H9 (cell line): ENCODE measurements around the gene TEAD1. TPM values are rescaled to one million over a fixed set of nuclear protein-coding genes. Genes with fewer than 3 reads are reported as not detected.
A peak's percentile ranks its signal among the peaks of the same experiment; 100 is the strongest.

Experiments used
- DNase-seq: peaks from one replicate; pipeline ENCODE4 v3.0.0-alpha.2; 2017
- H2AFZ ChIP-seq: one replicate; pipeline ENCODE4 v1.6.1; 2013; ENCODE audit warnings: mild to moderate bottlenecking, low read length, control low read depth, moderate library complexity
- H2AK5ac ChIP-seq: 2 replicates; pipeline ENCODE4 v1.6.1; 2013; ENCODE audit warnings: low read length, control low read depth, mixed read lengths; ENCODE audit not compliant: insufficient read length
- H2BK120ac ChIP-seq: one replicate; pipeline ENCODE4 v1.6.1; 2013; ENCODE audit warnings: low read depth, mild to moderate bottlenecking, low read length, control low read depth, inconsistent platforms; ENCODE audit not compliant: poor library complexity, severe bottlenecking
- H2BK12ac ChIP-seq: 2 replicates; pipeline ENCODE4 v1.6.1; 2013; ENCODE audit warnings: low read length, control low read depth, mixed read lengths, low read depth; ENCODE audit not compliant: insufficient read length
- H2BK15ac ChIP-seq: 2 replicates; pipeline ENCODE4 v1.6.1; 2013; ENCODE audit warnings: low read depth, low read length, control low read depth
- H2BK20ac ChIP-seq: one replicate; pipeline ENCODE4 v1.6.1; 2013; ENCODE audit warnings: low read depth, mild to moderate bottlenecking, low read length, control low read depth, inconsistent platforms; ENCODE audit not compliant: poor library complexity, severe bottlenecking
- H2BK5ac ChIP-seq: 2 replicates; pipeline ENCODE4 v1.6.1; 2013; ENCODE audit warnings: low read length, control low read depth, mixed read lengths; ENCODE audit not compliant: insufficient read length
- H3K14ac ChIP-seq: 2 replicates; pipeline ENCODE4 v1.6.1; 2013; ENCODE audit warnings: low read length, control low read depth; ENCODE audit not compliant: insufficient read depth
- H3K18ac ChIP-seq: 2 replicates; pipeline ENCODE4 v1.6.1; 2013; ENCODE audit warnings: low read depth, mild to moderate bottlenecking, mixed read lengths, low read length, control low read depth; ENCODE audit not compliant: insufficient read length
- H3K23ac ChIP-seq: 2 replicates; pipeline ENCODE4 v1.6.1; 2013; ENCODE audit warnings: low read length, control low read depth, mixed read lengths, low read depth; ENCODE audit not compliant: insufficient read length
- H3K23me2 ChIP-seq: 2 replicates; pipeline ENCODE4 v1.6.1; 2013; ENCODE audit warnings: low read depth, mild to moderate bottlenecking, mixed read lengths, low read length, control low read depth; ENCODE audit not compliant: insufficient read length, poor library complexity, severe bottlenecking
- H3K27ac ChIP-seq: 2 replicates; pipeline ENCODE4 v1.5.1; 2013; ENCODE audit warnings: low read length, control low read depth, mixed read lengths, low read depth; ENCODE audit not compliant: insufficient read length
- H3K27me3 ChIP-seq: 2 replicates; pipeline ENCODE4 v1.6.1; 2013; ENCODE audit warnings: low read length, control low read depth, inconsistent platforms; ENCODE audit not compliant: insufficient read depth
- H3K4ac ChIP-seq: 2 replicates; pipeline ENCODE4 v1.6.1; 2013; ENCODE audit warnings: low read depth, mild to moderate bottlenecking, control low read depth, inconsistent platforms, low read length, moderate library complexity
- H3K4me1 ChIP-seq: 2 replicates; pipeline ENCODE4 v1.6.1; 2013; ENCODE audit warnings: low read length, control low read depth, inconsistent platforms; ENCODE audit not compliant: insufficient read depth
- H3K4me2 ChIP-seq: 2 replicates; pipeline ENCODE4 v1.6.1; 2013; ENCODE audit warnings: low read length, control low read depth, mixed read lengths; ENCODE audit not compliant: insufficient read length, insufficient read depth
- H3K56ac ChIP-seq: 2 replicates; pipeline ENCODE4 v1.6.1; 2013; ENCODE audit warnings: low read depth, mild to moderate bottlenecking, mixed read lengths, low read length, control low read depth; ENCODE audit not compliant: insufficient read length
- H3K79me1 ChIP-seq: 2 replicates; pipeline ENCODE4 v1.6.1; 2013; ENCODE audit warnings: low read depth, mild to moderate bottlenecking, moderate library complexity, low read length, control low read depth, inconsistent platforms; ENCODE audit not compliant: insufficient read depth, poor library complexity, severe bottlenecking
- H3K79me2 ChIP-seq: 2 replicates; pipeline ENCODE4 v1.6.1; 2013; ENCODE audit warnings: low read length, control low read depth, inconsistent platforms; ENCODE audit not compliant: insufficient read depth
- H3K9ac ChIP-seq: 2 replicates; pipeline ENCODE4 v1.6.1; 2013; ENCODE audit warnings: low read length, control low read depth, mixed read lengths; ENCODE audit not compliant: insufficient read length; ENCODE audit errors: extremely low read depth
- H3K9me3 ChIP-seq: one replicate; pipeline ENCODE4 v1.6.1; 2013; ENCODE audit warnings: low read depth, low read length, inconsistent platforms; ENCODE audit not compliant: control insufficient read depth
- H3T11ph ChIP-seq: one replicate; pipeline ENCODE4 v1.6.1; 2013; ENCODE audit warnings: mild to moderate bottlenecking, low read length, control low read depth, inconsistent platforms
- H4K20me1 ChIP-seq: one replicate; pipeline ENCODE4 v1.6.1; 2013; ENCODE audit not compliant: control insufficient read depth, insufficient read length, insufficient read depth
- H4K5ac ChIP-seq: 2 replicates; pipeline ENCODE4 v1.6.1; 2013; ENCODE audit warnings: low read depth, mild to moderate bottlenecking, mixed read lengths, low read length, control low read depth; ENCODE audit not compliant: insufficient read length
- H4K8ac ChIP-seq: replicated peaks from 2 replicates; pipeline ENCODE4 v1.6.1; 2013; ENCODE audit warnings: low read length, control low read depth, mixed read lengths, low read depth; ENCODE audit not compliant: insufficient read length
- H4K91ac ChIP-seq: 2 replicates; pipeline ENCODE4 v1.6.1; 2013; ENCODE audit warnings: low read depth, mild to moderate bottlenecking, moderate library complexity, mixed read lengths, low read length, control low read depth; ENCODE audit not compliant: insufficient read length
- H3K27ac Mint-ChIP-seq, 3 experiments: 2 replicates in 2 of 3; 3 replicates in 1 of 3; pipeline ENCODE4 v1.8.0; 2020 to 2021; ENCODE audit warnings: mixed read lengths in 3 of 3, mild to moderate bottlenecking in 1 of 3, moderate library complexity in 1 of 3
- H3K27me3 Mint-ChIP-seq: 2 replicates; pipeline ENCODE4 v1.8.0; 2021; ENCODE audit warnings: low read depth, mild to moderate bottlenecking, moderate library complexity, mixed read lengths
- H3K36me3 Mint-ChIP-seq, 3 experiments: 2 replicates in 2 of 3; 3 replicates in 1 of 3; pipeline ENCODE4 v1.8.0; 2020 to 2021; ENCODE audit warnings: low read depth in 3 of 3, mixed read lengths in 3 of 3; ENCODE audit not compliant: insufficient read depth in 1 of 3
- H3K4me1 Mint-ChIP-seq, 2 experiments: 2 replicates each; pipeline ENCODE4 v1.8.0; 2020; ENCODE audit warnings: mixed read lengths in 2 of 2
- H3K4me3 Mint-ChIP-seq, 2 experiments: 2 replicates in 1 of 2; 3 replicates in 1 of 2; pipeline ENCODE4 v1.8.0; 2020 to 2021; ENCODE audit warnings: mild to moderate bottlenecking in 2 of 2, mixed read lengths in 2 of 2, moderate library complexity in 1 of 2
- H3K9me3 Mint-ChIP-seq, 2 experiments: 2 replicates in 1 of 2; 3 replicates in 1 of 2; pipeline ENCODE4 v1.8.0; 2020; ENCODE audit warnings: mild to moderate bottlenecking in 2 of 2, mixed read lengths in 2 of 2, moderate library complexity in 1 of 2
- CTCF ChIP-seq: fragments of 200-600 bp; sonication (generic); conservative IDR thresholded peaks from 3 replicates; pipeline ENCODE4 v1.8.0; 2021; ENCODE audit warnings: antibody characterized with exemption, mild to moderate bottlenecking
- WGBS: extraction: QIAGEN DNeasy Blood & Tissue Kit; methylation state at CpG from one replicate; pipeline ENCODE4 v1.1.7; 2013; ENCODE audit warnings: missing lambda C conversion rate, low lambda C conversion rate, mixed read lengths; ENCODE audit not compliant: insufficient read length; ENCODE audit errors: extremely low coverage; 5-methylcytosine and 5-hydroxymethylcytosine counted together
- total RNA-seq: library from RNA; stranded (reverse); gene quantifications from 2 replicates; pipeline ENCODE4 v1.2.1, GENCODE V29; 2021

TEAD1 gene
- total RNA-seq, 1 experiment from 2014 or later: 75.1 TPM

- H2BK20ac ChIP-seq: no peak overlapping the region
- H2BK12ac ChIP-seq: no peak overlapping the region
- H4K91ac ChIP-seq: no peak overlapping the region
- no peak overlapping the region for H3K27ac ChIP-seq
- no peak overlapping the region for H3K23ac ChIP-seq
- H3K79me1 ChIP-seq: no peaks in the 10 kb centered on the region
- no peak overlapping the region for H4K8ac ChIP-seq
- no peak overlapping the region for H2AFZ ChIP-seq
- peak overlapping the region; percentile 72 for H3K18ac ChIP-seq
- H4K20me1 ChIP-seq: no peaks in the 10 kb centered on the region
- H2BK5ac ChIP-seq: no peak overlapping the region
- H3K9ac ChIP-seq: peak overlapping the region; percentile 91
- peaks cover 4% of the 10 kb centered on the region; the same call in 1 of the 2 replicates for H3K4me1 ChIP-seq
- no peak overlapping the region for H3T11ph ChIP-seq
- no peaks in the 10 kb centered on the region for H3K9me3 ChIP-seq
- peaks cover 2 to 10% (median 3%) of the 10 kb centered on the region in 3 experiments; a peak in 6 of 7 replicates for H3K36me3 Mint-ChIP-seq
- H4K5ac ChIP-seq: no peak overlapping the region
- DNase-seq: no peak
- H3K14ac ChIP-seq: peak overlapping the region; percentile 89; the same call in 1 of the 2 replicates
- H2BK15ac ChIP-seq: no peak overlapping the region
- peak overlapping the region; percentile 94 to 99 for H3K4me3 Mint-ChIP-seq
- no peaks in the 10 kb centered on the region; the same call in 1 of the 2 replicates for H3K27me3 ChIP-seq
- peak overlapping the region; percentile 45 for H3K4me2 ChIP-seq
- no peak overlapping the region; the same call in 1 of the 2 replicates for H3K4ac ChIP-seq
- H3K27me3 Mint-ChIP-seq: peaks cover 24% of the 10 kb centered on the region
- peak overlapping the region; percentile 93 to 100 (median 98) for H3K27ac Mint-ChIP-seq
- TF ChIP-seq CTCF: no peak
- peaks cover 45 to 53% of the 10 kb centered on the region in 2 experiments for H3K4me1 Mint-ChIP-seq
- no peak overlapping the region for H2AK5ac ChIP-seq
- peaks cover 0 to 2% of the 10 kb centered on the region in 2 experiments; a peak in 1 of 5 replicates for H3K9me3 Mint-ChIP-seq
- WGBS: no CpG with 5 or more reads among the region's 81 CpGs
- H3K79me2 ChIP-seq: peaks cover 11% of the 10 kb centered on the region
- peak overlapping the region; percentile 75 for H2BK120ac ChIP-seq
- H3K56ac ChIP-seq: no peak overlapping the region
- H3K23me2 ChIP-seq: peaks cover 8% of the 10 kb centered on the region
Observed at GRCh38 chr11:12674936-12675696, 895 bp downstream of the TEAD1 start.
